DND-41 (cell line): ENCODE results near the gene CCDC102A.

ENCODE experiments used
- CTCF ChIP-seq: IDR thresholded peaks from 2 replicates; pipeline ENCODE4 v1.5.1; 2012; ENCODE audit warnings: borderline replicate concordance, low read length, moderate library complexity, mild to moderate bottlenecking; ENCODE audit not compliant: poor library complexity, severe bottlenecking; ENCODE audit errors: extremely low read depth
- EZH2 ChIP-seq: IDR thresholded peaks from 3 replicates; pipeline ENCODE4 v1.6.1; 2012; ENCODE audit warnings: borderline replicate concordance, low read depth, mild to moderate bottlenecking, moderate library complexity, low read length, inconsistent platforms; ENCODE audit not compliant: severe bottlenecking

GRCh38 chr16:57534337-57534880, 2.0 kb downstream of the CCDC102A start:
- TF ChIP-seq CTCF (no peak), EZH2 (no peak)
